Activated T-cell treated with anti-CD3 and anti-CD28 coated beads for 48 hours (primary cell): ENCODE measurements around the gene LMLN.
"Not testable (repeated sequence)": the region's sequence is repeated elsewhere in the genome, so short reads cannot be mapped to it uniquely, and the experiment has no call there.

Experiments used
- DNase-seq: peaks from one replicate; pipeline ENCODE4 v3.0.0-alpha.2; 2020; ENCODE audit warnings: low read depth

Gene LMLN

DNA sequence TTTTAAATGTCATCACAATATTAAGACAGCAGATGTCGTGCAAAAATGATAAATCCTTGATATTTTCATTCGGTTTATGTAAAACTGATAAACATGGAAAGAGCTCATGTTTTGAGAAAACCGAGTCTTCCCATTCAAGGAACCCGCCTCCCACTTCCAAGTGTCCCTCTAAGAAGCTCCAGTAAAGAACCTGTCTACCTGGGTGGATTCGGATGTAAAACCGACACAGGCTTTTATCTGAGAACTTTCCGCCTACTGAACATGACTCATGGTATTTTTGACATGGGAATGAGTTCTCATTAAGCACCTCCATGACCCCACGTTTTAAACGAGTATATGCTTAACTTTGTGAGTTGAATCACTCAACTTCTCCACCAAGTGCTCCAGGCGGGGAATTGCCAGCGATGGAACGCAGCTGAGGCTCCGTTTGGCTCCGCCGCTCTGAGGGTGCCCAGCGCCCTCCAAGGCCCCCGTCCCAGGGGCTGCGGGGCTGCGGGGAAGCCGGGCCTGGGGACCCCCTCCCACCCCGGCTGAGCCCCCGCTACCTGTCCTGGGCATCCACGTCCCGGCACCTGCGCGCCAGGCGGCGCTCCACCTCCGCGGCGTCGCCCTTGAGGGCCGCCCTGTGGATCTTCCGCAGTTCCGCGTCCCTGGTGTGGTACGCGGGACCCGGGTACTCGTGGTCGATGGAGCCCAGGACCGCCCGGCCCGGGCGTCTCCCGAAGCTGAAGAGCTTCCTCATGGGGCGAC, 119.9 kb downstream of the LMLN start:
- peak; percentile 47 for DNase-seq

DNA sequence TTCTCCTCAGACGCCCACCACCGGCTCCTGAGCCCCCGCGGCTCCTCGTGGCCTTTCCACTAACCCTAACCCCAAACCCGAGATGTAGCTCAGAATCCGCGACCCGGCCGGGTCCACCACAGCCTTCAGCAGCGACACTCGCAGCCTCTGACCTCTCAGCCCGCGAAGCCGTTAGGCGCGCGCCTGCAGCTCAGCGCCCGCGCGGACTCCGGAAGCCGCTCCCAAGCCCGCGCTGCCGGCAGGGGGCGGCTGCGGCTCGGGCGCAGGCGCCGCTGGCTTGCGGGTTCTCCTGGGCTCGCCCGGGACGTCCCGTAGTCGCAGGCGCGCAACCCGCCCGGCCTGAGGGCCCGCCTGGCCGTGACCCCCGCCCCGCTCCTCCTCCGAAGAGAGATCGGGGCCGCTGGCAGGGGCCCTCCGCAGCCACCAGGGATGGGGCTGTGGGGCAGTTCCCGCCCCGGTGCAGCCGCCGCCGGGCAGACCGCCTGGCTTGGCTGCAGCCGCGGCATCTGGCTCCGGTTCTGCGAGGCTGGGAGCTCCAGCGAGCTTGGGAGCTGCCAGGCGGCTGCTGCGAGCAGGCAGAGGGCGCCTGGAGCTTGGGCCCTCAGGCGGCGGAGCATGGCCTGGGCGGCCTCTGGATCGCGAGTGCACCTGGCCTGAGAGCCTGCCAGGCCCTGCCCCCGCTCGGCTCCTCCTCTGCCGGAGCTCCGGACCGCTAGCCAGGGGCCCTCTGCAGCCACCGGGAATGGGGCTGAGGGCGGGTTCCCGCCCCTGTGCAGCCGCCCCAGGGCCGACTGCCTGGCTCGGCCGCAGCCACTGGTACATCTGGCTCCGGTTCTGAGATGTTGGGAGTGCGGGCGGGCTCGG, 120.7 kb downstream of the LMLN start:
- DNase-seq: peak; percentile 84

DNA sequence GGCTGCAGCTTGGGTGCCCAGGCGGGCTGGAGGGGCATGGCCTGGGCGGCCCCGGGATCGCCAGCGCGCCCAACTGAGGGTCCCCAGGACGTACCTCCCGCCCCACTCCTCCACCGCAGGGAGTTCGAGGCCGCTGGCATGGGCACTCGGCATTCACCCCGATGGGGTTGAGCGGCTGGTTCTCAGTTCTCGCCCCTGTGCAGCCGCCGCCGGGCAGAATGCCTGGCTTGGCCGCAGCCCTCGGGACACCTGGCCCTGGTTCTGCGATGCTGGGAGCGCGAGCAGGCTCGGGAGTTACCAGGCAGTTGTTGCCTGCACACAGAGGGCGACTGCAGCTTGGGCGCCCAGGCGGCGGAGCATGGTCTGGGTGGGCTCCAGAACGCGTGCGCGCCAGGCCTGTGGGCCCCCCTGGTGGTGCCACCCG, 121.4 kb downstream of the LMLN start:
- DNase-seq: no peak

DNA sequence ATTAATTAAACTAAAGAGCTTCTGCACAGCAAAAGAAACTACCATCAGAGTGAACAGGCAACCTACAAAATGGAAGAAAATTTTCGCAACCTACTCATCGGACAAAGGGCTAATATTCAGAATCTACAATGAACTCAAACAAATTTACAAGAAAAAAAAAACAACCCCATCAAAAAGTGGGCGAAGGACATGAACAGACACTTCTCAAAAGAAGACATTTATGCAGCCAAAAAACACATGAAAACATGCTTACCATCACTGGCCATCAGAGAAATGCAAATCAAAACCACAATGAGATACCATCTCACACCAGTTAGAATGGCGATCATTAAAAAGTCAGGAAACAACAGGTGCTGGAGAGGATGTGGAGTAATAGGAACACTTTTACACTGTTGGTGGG, 122.2 kb downstream of the LMLN start:
- DNase-seq: not testable (repeated sequence)

DNA sequence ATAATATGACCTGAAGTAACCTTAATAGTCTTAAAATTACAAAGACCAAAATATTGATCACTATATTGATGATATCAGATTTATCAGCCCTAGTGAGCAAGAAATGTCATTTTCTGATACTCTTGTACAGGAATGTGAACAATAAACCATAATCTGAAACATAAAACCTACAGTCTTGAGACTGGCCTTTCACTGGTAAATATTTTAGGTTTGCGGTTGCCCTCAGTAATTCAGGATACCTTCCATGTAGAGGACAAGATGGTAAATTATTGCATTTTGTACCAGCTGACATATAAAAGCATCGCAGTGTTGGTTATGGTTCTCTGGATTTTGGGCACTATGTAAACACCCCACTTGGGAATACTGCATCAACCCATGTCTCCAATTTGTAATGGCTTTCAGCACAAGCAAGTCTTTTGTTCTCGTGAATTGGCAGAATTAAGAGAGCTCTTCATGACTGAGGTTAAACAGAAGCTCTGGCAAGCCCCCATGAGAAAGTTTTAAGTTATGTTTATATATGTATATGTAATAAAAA, 128.5 kb downstream of the LMLN start:
- DNase-seq: no peak

DNA sequence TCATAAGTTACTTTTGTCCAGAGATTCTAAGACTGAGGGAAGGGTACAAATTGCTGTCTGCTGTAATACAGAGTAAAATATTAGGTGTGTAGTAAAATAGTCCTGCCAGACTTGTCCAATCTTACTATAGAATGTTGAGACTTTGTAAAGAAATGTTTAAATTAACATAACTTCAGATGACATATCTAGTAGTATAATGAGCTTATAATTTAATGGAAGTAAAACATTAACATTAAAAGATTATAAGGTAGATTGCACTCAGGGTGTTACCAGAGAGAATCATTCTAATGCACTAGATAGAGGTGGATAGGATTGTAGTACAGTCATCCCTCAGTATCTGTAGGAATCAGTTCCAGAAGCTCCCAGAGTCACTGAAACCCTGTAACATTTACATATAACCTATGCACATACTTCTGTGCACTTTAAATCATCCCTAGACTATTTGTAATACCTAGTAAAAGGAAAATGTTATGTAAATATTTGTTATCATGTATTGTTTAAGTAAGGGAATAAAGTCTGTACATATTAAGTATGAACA, 130.8 kb downstream of the LMLN start:
- no peak for DNase-seq

DNA sequence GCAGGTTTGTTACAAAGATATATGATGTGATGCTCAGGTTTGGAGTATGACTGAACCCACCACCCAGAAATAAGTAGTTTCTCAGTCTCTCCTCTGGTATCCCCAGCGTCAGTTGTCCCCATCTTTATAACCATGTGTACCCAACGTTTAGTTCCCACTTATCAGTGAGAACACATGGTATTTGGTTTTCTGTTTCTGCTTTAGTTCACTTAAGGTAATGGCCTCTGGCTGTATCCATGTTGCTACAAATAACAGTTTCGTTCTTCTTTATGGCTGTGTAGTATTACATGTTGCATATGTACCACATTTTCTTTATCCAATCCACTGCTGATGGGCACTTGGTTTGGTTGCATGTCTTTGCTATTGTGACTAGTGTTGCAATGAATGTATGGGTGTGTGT, 132.3 kb downstream of the LMLN start:
- DNase-seq: no peak

DNA sequence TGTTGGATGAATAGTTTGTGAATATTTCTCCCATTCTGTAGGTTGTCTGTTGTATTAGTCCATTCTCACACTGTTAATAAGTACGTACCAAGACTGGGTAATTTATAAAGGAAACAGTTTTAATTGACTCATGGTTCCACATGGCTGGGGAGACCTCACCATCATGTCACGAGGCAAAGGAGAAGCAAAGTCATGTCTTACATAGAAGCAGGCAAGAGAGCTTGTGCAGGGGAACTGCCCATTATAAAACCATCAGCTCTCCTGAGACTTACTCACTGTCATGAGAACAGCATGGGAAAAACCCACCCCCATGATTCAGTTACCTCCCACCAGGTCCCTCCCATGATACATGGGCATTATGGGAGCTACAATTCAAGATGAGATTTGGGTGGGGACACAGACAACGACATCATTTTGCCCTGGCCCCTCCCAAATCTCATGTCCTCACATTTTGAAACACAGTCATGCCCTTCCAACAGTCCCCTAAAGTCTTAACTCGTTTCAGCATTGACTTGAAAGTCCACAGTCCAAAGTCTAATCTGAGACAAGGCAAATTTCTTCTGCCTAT, 133.2 kb downstream of the LMLN start:
- no peak for DNase-seq
